Measurements from ENCODE around the gene CTU2. TPM values are rescaled to one million over a fixed set of nuclear protein-coding genes. Genes with fewer than 3 reads are reported as not detected.

The CTU2 gene
- total RNA-seq, 1 experiment from 2014 or later: 54.9 TPM

DNA sequence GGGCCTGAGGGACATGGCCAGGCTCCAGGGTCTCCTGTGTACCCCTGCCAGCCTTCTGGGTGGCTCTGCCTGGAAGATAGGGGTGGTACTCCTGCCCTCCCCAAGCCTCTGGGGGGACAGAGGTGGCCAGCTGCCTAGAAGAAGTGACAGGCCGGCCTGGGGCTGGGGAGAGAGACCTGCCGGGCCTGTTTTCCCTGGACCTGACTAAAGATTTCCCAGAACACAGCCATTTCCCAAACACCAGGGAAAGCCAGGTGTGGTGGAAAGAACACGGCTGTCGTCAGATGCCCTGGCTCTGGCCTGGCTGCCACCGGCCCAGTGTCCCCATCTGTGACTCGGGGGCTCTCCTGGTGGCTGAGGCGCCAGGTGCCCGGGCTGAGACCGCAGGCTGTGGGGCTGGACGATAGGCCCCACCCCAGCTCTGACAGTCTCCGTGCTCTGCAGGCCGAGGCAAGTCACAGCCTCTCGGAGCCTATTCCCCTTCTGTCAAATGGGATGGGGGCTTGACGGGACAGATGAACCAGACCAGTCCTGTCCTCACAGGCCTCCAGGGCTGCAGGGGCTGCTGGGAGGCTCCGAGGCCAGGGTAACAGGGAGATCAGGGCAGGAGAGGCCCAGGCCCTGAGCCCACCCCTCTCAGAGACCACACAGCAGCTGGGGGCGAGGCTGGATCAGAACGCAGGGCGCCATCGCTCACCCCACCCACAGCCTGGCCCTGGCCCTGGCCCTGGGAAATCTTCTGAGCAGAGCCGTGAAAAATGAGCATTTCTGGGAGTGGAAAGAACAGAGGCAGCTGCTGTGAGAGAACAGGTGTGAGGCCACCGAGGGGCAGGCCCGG is 33.1 kb downstream of the CTU2 start:
- no peaks in the 10 kb centered on the region for H3K27me3 ChIP-seq (replicated peaks; ENCODE audit: control insufficient read depth, insufficient read depth, low read length)
- CTCF ChIA-PET: no interaction called here
- peaks cover 43% of the 10 kb centered on the region for H3K36me3 Mint-ChIP-seq (ENCODE audit: insufficient read depth, unreplicated experiment)
- H3K27me3 Mint-ChIP-seq (ENCODE audit: insufficient read depth, unreplicated experiment): no peaks in the 10 kb centered on the region
- intact Hi-C loops (cut with micrococcal nuclease; ENCODE audit: unreplicated experiment): no loop called here
- H3K36me3 ChIP-seq (ENCODE audit: control insufficient read depth, insufficient read depth, low read length): peaks cover 3% of the 10 kb centered on the region
- no peak overlapping the region for H3K4me3 Mint-ChIP-seq (ENCODE audit: unreplicated experiment)
- POLR2A ChIA-PET: no interaction called here
- H3K4me1 Mint-ChIP-seq (ENCODE audit: low read depth, unreplicated experiment): no peaks in the 10 kb centered on the region
- BruUV-seq (replicated peaks): no TSS peak
- no peaks in the 10 kb centered on the region for H3K9me3 Mint-ChIP-seq (ENCODE audit: unreplicated experiment)
- no peak overlapping the region for H3K4me3 ChIP-seq (ENCODE audit: low read depth, low read length)
- no peaks in the 10 kb centered on the region for H3K4me1 ChIP-seq
- H3K9me3 ChIP-seq: no peaks in the 10 kb centered on the region
- no peak for DNase-seq
- TF ChIP-seq, protein P1, sequence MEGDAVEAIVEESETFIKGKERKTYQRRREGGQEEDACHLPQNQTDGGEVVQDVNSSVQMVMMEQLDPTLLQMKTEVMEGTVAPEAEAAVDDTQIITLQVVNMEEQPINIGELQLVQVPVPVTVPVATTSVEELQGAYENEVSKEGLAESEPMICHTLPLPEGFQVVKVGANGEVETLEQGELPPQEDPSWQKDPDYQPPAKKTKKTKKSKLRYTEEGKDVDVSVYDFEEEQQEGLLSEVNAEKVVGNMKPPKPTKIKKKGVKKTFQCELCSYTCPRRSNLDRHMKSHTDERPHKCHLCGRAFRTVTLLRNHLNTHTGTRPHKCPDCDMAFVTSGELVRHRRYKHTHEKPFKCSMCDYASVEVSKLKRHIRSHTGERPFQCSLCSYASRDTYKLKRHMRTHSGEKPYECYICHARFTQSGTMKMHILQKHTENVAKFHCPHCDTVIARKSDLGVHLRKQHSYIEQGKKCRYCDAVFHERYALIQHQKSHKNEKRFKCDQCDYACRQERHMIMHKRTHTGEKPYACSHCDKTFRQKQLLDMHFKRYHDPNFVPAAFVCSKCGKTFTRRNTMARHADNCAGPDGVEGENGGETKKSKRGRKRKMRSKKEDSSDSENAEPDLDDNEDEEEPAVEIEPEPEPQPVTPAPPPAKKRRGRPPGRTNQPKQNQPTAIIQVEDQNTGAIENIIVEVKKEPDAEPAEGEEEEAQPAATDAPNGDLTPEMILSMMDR (IDR thresholded peaks at IDR 0.05; ENCODE audit: insufficient read depth in 1 of 2, low read depth in 1 of 2, low read length in 1 of 2, severe bottlenecking in 1 of 2, unreplicated experiment in 1 of 2): no peak
- H3K27ac Mint-ChIP-seq (ENCODE audit: unreplicated experiment): peak overlapping the region; percentile 18

DNA sequence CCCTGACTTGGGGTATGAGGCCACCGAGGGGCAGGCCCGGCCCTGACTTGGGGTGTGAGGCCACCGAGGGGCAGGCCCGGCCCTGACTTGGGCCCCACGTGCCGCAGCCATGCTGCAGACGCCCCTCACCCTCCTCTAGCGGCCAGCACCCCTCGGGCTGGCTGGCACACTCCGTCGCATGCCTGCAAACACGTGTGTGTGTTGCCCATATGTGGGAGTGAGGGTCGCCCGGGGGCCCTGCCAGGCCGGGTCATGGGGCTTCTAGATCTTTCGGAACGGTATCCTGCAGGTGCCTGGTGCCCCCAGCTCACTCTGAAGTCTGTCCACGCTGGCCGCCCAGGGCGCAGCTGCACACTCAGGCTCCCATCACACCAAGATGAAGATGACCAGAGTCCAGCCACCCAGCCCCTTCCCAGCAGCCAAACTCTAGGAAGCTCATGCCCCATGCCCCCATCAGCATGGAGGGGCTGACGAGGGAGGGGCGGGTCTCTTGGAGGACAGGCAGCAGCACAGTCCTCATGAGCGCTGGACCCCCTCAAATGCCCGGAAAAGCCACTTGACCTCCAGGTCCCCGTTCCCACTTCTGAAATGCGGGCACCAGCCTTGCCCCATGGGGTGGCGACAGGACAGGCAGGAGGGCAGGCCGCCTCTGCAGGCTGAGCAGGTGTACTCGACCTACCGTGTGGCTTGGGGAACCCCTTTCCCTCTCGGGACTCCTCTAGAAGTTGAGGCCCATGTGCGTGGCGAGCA is 33.8 kb downstream of the CTU2 start:
- Histone ChIP-seq H3K36me3 (ENCODE audit: control insufficient read depth, insufficient read depth, low read length) (peaks cover 3% of the 10 kb centered on the region), H3K9me3 (no peaks in the 10 kb centered on the region), H3K4me1 (0 out of 2 replicates have a peak, but pooled peaks cover under 1% of the 10 kb centered on the region), H3K27me3 (replicated peaks; ENCODE audit: control insufficient read depth, insufficient read depth, low read length) (no peaks in the 10 kb centered on the region), H3K4me3 (ENCODE audit: low read depth, low read length) (no peak overlapping the region)
- TF ChIP-seq, protein P1 (IDR thresholded peaks at IDR 0.05; ENCODE audit: insufficient read depth in 1 of 2, low read depth in 1 of 2, low read length in 1 of 2, severe bottlenecking in 1 of 2, unreplicated experiment in 1 of 2): no peak
- peaks cover 38% of the 10 kb centered on the region for H3K36me3 Mint-ChIP-seq (ENCODE audit: insufficient read depth, unreplicated experiment)
- no peaks in the 10 kb centered on the region for H3K27me3 Mint-ChIP-seq (ENCODE audit: insufficient read depth, unreplicated experiment)
- ChIA-PET CTCF (no interaction called here), POLR2A (no interaction called here)
- no TSS peak for BruUV-seq (replicated peaks)
- no peak for DNase-seq
- intact Hi-C loops (cut with micrococcal nuclease; ENCODE audit: unreplicated experiment): no loop called here
- no peak overlapping the region for H3K27ac Mint-ChIP-seq (ENCODE audit: unreplicated experiment)
- no peaks in the 10 kb centered on the region for H3K4me1 Mint-ChIP-seq (ENCODE audit: low read depth, unreplicated experiment)
- no peaks in the 10 kb centered on the region for H3K9me3 Mint-ChIP-seq (ENCODE audit: unreplicated experiment)
- H3K4me3 Mint-ChIP-seq (ENCODE audit: unreplicated experiment): no peak overlapping the region

GRCh38 chr16:88740727-88741055 is 34.4 kb downstream of the CTU2 start:
- Mint-ChIP-seq H3K9me3 (ENCODE audit: unreplicated experiment) (no peaks in the 10 kb centered on the region), H3K36me3 (ENCODE audit: insufficient read depth, unreplicated experiment) (peaks cover 36% of the 10 kb centered on the region), H3K4me1 (ENCODE audit: low read depth, unreplicated experiment) (no peaks in the 10 kb centered on the region), H3K4me3 (ENCODE audit: unreplicated experiment) (no peak overlapping the region), H3K27me3 (ENCODE audit: insufficient read depth, unreplicated experiment) (no peaks in the 10 kb centered on the region), H3K27ac (ENCODE audit: unreplicated experiment) (no peak overlapping the region)
- POLR2A ChIA-PET: no interaction called here
- peaks cover 2% of the 10 kb centered on the region for H3K36me3 ChIP-seq (ENCODE audit: control insufficient read depth, insufficient read depth, low read length)
- intact Hi-C loops (cut with micrococcal nuclease; ENCODE audit: unreplicated experiment): no loop called here
- TF ChIP-seq, protein P1 (IDR thresholded peaks at IDR 0.05; ENCODE audit: insufficient read depth in 1 of 2, low read depth in 1 of 2, low read length in 1 of 2, severe bottlenecking in 1 of 2, unreplicated experiment in 1 of 2): no peak
- CTCF ChIA-PET: no interaction called here
- no peaks in the 10 kb centered on the region for H3K27me3 ChIP-seq (replicated peaks; ENCODE audit: control insufficient read depth, insufficient read depth, low read length)
- H3K9me3 ChIP-seq: no peaks in the 10 kb centered on the region
- H3K4me1 ChIP-seq: 0 out of 2 replicates have a peak, but pooled peaks cover 4% of the 10 kb centered on the region
- BruUV-seq (replicated peaks): no TSS peak
- no peak overlapping the region for H3K4me3 ChIP-seq (ENCODE audit: low read depth, low read length)
- no peak for DNase-seq
